HL-60 (cell line): ENCODE measurements around the gene SBK3.

ENCODE experiments used
- DNase-seq, 2 experiments: peaks; one replicate each; pipeline ENCODE4 v3.0.0-alpha.2; 2010 to 2020; ENCODE audit warnings: low read depth in 1 of 2, low spot score in 1 of 2
- H3K27ac ChIP-seq: fragments of 250-450 bp; sonication (Bioruptor Pico); replicated peaks from 2 replicates; pipeline ENCODE4 v1.5.1; 2020; ENCODE audit warnings: mild to moderate bottlenecking, moderate library complexity
- H3K27me3 ChIP-seq: fragments of 250-450 bp; sonication (Bioruptor Pico); 2 replicates; pipeline ENCODE4 v1.5.1; 2021; ENCODE audit warnings: mild to moderate bottlenecking, moderate library complexity; ENCODE audit not compliant: insufficient read depth, poor library complexity, severe bottlenecking
- H3K4me3 ChIP-seq: replicated peaks from 2 replicates; pipeline ENCODE4 v1.5.1; 2011; ENCODE audit warnings: mild to moderate bottlenecking, control low read depth, low read length; ENCODE audit not compliant: insufficient read depth
- GABPA ChIP-seq: IDR thresholded peaks from 2 replicates; pipeline ENCODE4 v1.6.1; 2012; ENCODE audit warnings: low read depth
- POLR2AphosphoS5 ChIP-seq: IDR thresholded peaks from 2 replicates; pipeline ENCODE4 v1.6.1; 2012; ENCODE audit warnings: low read depth
- SPI1 ChIP-seq: IDR thresholded peaks from 2 replicates; pipeline ENCODE4 v1.6.1; 2012; ENCODE audit warnings: low read depth, mild to moderate bottlenecking, borderline replicate concordance
- TF ChIP-seq, protein P1 (sequence below): IDR thresholded peaks from 2 replicates; pipeline ENCODE4 v1.6.1; 2012; ENCODE audit warnings: low read depth; ENCODE audit not compliant: insufficient replicate concordance
- TF ChIP-seq, protein P2 (sequence below): IDR thresholded peaks from one replicate; pipeline ENCODE4 v1.5.1; 2011; ENCODE audit warnings: low read length, control low read depth, inconsistent platforms; ENCODE audit not compliant: insufficient read depth

The SBK3 gene

DNA sequence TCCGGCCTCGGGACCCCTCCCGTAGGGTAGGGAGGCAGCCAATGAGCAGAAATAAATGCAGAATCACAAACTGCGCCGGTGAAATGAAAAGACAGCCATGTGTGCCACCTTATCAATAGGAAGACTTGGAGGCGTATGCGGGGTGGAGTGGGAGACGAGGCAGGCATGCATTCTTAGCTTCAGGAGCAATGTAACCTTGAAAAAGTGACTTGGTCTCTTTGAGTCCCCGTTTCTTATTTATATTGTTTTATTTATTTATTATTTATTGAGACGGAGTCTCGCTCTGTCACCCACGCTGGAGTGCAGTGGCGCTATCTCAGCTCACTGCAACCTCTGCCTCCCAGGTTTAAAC lies 41.1 kb downstream of the SBK3 start:
- TF ChIP-seq, protein P1, sequence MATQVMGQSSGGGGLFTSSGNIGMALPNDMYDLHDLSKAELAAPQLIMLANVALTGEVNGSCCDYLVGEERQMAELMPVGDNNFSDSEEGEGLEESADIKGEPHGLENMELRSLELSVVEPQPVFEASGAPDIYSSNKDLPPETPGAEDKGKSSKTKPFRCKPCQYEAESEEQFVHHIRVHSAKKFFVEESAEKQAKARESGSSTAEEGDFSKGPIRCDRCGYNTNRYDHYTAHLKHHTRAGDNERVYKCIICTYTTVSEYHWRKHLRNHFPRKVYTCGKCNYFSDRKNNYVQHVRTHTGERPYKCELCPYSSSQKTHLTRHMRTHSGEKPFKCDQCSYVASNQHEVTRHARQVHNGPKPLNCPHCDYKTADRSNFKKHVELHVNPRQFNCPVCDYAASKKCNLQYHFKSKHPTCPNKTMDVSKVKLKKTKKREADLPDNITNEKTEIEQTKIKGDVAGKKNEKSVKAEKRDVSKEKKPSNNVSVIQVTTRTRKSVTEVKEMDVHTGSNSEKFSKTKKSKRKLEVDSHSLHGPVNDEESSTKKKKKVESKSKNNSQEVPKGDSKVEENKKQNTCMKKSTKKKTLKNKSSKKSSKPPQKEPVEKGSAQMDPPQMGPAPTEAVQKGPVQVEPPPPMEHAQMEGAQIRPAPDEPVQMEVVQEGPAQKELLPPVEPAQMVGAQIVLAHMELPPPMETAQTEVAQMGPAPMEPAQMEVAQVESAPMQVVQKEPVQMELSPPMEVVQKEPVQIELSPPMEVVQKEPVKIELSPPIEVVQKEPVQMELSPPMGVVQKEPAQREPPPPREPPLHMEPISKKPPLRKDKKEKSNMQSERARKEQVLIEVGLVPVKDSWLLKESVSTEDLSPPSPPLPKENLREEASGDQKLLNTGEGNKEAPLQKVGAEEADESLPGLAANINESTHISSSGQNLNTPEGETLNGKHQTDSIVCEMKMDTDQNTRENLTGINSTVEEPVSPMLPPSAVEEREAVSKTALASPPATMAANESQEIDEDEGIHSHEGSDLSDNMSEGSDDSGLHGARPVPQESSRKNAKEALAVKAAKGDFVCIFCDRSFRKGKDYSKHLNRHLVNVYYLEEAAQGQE = no peak
- H3K27ac ChIP-seq = no peak overlapping the region
- DNase-seq = no peak
- peak overlapping the region; percentile 35; the same call in 1 of the 2 replicates for H3K4me3 ChIP-seq
- H3K27me3 ChIP-seq = peaks cover 3% of the 10 kb centered on the region

DNA sequence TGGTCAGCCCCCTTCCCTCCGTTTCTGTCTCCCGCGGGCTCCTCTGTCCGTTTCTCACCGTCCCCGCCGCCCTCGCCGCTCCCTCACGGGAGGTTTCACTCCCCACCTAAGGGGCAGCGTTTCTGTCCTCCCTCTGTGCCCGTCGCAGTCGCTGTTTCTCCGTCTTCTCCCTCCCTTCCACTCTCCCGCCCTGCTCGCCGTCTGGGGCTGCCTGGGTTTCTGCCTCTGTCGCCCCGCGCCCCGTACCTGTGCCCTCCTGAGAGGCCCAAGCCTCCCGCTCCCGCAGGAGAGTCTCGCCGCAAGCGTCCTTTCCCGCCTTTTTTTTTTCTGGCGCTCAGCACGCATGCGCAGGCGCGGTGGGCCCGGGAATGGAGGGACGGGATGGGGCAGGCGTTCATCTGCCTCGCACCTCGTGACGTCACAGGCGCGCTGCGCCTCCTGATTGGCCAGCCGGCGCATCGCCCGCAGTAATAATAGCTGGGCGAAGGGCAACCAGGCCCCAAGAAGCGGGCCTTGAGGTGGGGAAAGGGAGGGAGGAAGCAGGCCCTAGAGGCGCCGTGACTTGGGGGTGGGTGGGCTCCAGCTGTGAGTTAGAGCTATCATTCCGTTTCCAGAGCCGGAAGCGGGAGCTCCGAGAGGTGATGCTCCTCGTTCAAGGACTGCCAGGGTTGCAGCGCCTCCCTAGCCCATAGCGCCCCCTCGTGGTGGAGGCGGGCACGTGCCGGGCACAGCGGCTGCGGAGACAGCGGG lies 41.7 kb downstream of the SBK3 start:
- DNase-seq = peak; percentile 74 to 88
- H3K27me3 ChIP-seq = peaks cover 3% of the 10 kb centered on the region
- H3K27ac ChIP-seq = peak overlapping the region; percentile 36; the same call in 1 of the 2 replicates
- peak overlapping the region; percentile 35 for H3K4me3 ChIP-seq
- TF ChIP-seq SPI1 = no peak
- TF ChIP-seq, protein P2, sequence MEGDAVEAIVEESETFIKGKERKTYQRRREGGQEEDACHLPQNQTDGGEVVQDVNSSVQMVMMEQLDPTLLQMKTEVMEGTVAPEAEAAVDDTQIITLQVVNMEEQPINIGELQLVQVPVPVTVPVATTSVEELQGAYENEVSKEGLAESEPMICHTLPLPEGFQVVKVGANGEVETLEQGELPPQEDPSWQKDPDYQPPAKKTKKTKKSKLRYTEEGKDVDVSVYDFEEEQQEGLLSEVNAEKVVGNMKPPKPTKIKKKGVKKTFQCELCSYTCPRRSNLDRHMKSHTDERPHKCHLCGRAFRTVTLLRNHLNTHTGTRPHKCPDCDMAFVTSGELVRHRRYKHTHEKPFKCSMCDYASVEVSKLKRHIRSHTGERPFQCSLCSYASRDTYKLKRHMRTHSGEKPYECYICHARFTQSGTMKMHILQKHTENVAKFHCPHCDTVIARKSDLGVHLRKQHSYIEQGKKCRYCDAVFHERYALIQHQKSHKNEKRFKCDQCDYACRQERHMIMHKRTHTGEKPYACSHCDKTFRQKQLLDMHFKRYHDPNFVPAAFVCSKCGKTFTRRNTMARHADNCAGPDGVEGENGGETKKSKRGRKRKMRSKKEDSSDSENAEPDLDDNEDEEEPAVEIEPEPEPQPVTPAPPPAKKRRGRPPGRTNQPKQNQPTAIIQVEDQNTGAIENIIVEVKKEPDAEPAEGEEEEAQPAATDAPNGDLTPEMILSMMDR = peak; percentile 89

DNA sequence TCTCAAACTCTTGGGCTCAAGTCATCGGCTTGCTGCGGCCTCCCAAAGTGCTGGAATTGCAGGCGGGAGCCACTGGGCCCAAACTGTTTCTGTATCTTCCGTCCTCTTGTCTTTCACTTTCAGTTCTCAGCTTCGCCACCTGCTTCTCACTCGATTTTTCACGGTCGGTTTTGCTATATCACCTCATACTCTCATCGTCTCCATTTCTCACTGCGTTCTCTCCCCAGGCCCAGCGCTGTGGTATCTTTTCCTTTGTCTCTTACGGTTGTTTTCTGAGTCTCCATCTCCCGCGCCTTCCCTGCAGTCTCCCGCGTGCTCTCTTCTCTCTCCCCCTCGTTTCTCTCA lies 42.2 kb downstream of the SBK3 start:
- no peak overlapping the region for H3K27ac ChIP-seq
- no peak for DNase-seq
- H3K4me3 ChIP-seq = no peak overlapping the region
- peaks cover 3% of the 10 kb centered on the region for H3K27me3 ChIP-seq
- TF ChIP-seq, protein P2 = no peak
- TF ChIP-seq GABPA = no peak
- TF ChIP-seq, protein P1 = no peak

DNA sequence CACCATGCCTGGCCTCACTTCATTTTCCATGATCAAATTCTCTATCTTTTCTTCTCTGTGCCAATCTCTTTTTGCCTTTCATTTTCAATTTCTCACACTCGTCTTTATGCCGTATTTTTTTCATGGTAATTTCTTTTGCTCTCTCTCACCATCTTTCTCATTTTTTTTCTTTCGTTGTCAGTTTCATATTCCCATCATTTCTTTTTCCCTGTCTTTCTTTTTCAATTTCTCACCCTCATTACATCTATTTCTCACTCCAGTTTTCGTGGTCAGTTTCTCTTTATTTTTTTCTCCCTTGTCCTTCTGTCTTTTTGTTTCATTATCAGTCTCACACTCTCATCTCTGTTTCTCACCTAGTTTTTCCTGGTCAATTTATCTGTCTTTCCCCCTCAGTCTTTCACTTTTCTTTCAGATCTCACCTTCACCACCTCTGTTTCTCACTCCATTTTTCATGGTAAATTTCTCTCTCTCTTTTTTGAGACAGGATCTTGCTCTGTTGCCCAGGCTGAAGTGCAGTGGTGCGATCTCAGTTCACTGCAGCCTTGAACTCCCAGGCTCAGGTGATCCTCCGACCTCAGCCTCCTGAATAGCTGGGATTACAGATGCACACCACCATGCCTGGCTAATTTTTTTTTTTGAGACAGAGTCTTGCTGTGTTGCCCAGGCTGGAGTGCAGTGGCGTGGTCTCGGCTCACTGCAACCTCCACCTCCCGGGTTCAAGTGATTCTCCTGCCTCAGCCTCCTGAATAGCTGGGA lies 43.0 kb downstream of the SBK3 start:
- H3K27me3 ChIP-seq = peaks cover 3% of the 10 kb centered on the region
- no peak overlapping the region for H3K27ac ChIP-seq
- H3K4me3 ChIP-seq = no peak overlapping the region
- no peak for TF ChIP-seq POLR2AphosphoS5
- no peak for TF ChIP-seq GABPA
- TF ChIP-seq SPI1 = no peak
- TF ChIP-seq, protein P1 = no peak
- TF ChIP-seq, protein P2 = no peak
- no peak for DNase-seq
